Activated gamma-delta T cell treated with anti-CD3 and anti-CD28 coated beads, Interleukin-2, amount 50 U/mL, for 16 hours (primary cell): ENCODE measurements around the gene ADGRD1.

Experiments used
- DNase-seq: peaks from one replicate; pipeline ENCODE4 v3.0.0-alpha.2; 2020; ENCODE audit warnings: low read depth

ADGRD1 gene

GRCh38 chr12:131091976-131092691 lies 138.4 kb downstream of the ADGRD1 start:
- no peak for DNase-seq

GRCh38 chr12:131092901-131093603 lies 139.3 kb downstream of the ADGRD1 start:
- no peak for DNase-seq

GRCh38 chr12:131093604-131093955 lies 139.9 kb downstream of the ADGRD1 start:
- DNase-seq: no peak

- no peak for DNase-seq
These were observed 140.5 kb downstream of the ADGRD1 start for GRCh38 chr12:131093971-131094830.

- no peak for DNase-seq
These were observed 141.4 kb downstream of the ADGRD1 start for GRCh38 chr12:131094831-131095805.

- no peak for DNase-seq
These were observed 142.3 kb downstream of the ADGRD1 start for GRCh38 chr12:131095826-131096680.

- no peak for DNase-seq
These were observed 143.0 kb downstream of the ADGRD1 start for GRCh38 chr12:131096681-131097181.

- DNase-seq: no peak
These were observed 143.8 kb downstream of the ADGRD1 start for GRCh38 chr12:131097202-131098177.

- no peak for DNase-seq
These were observed 144.7 kb downstream of the ADGRD1 start for GRCh38 chr12:131098178-131098981.

- no peak for DNase-seq
These were observed 146.4 kb downstream of the ADGRD1 start for GRCh38 chr12:131100031-131100674.

- DNase-seq: no peak
These were observed 147.3 kb downstream of the ADGRD1 start for GRCh38 chr12:131101006-131101405.

GRCh38 chr12:131101703-131102492 lies 148.2 kb downstream of the ADGRD1 start:
- DNase-seq: no peak

- DNase-seq: no peak
These were observed 148.8 kb downstream of the ADGRD1 start for GRCh38 chr12:131102493-131102931.

GRCh38 chr12:131102991-131103668 lies 149.4 kb downstream of the ADGRD1 start:
- DNase-seq: no peak

- no peak for DNase-seq
These were observed 150.2 kb downstream of the ADGRD1 start for GRCh38 chr12:131103669-131104462.
